T47D (cell line): ENCODE data around the gene LTF.

Experiments
- DNase-seq, 2 experiments: peaks; one replicate each; pipeline versions ENCODE4 v3.0.0 to v3.0.0-alpha.2; 2011 to 2012; ENCODE audit warnings: low read depth in 1 of 2, low spot score in 1 of 2
- JUND ChIP-seq: IDR thresholded peaks from 2 replicates; pipeline ENCODE4 v1.6.1; 2012; ENCODE audit warnings: low read depth
- in situ Hi-C: cut with HindIII; loops from 2 replicates; pipeline ENCODE4 v1.10.0; 2016; ENCODE audit warnings: low sequenced_read_pairs, low pct_unique_long_range_greater_than_20kb

The LTF gene

GRCh38 chr3:46470831-46471230, 6.1 kb upstream of the LTF start:
- no peak for DNase-seq
- in situ Hi-C loops, result no loop called here
- TF ChIP-seq JUND, result no peak

GRCh38 chr3:46469680-46470357, 5.1 kb upstream of the LTF start:
- no peak for DNase-seq
- TF ChIP-seq JUND, result no peak
- in situ Hi-C loops, result no loop called here

- DNase-seq, result no peak
- in situ Hi-C loops, result no loop called here
- no peak for TF ChIP-seq JUND
Observed at GRCh38 chr3:46468753-46469600, 4.3 kb upstream of the LTF start.

GRCh38 chr3:46467562-46467961, 2.9 kb upstream of the LTF start:
- in situ Hi-C loops, result no loop called here
- no peak for DNase-seq
- TF ChIP-seq JUND, result no peak

- no peak for DNase-seq
- in situ Hi-C loops, result no loop called here
- no peak for TF ChIP-seq JUND
Observed at GRCh38 chr3:46466871-46467403, 2.2 kb upstream of the LTF start.

DNA sequence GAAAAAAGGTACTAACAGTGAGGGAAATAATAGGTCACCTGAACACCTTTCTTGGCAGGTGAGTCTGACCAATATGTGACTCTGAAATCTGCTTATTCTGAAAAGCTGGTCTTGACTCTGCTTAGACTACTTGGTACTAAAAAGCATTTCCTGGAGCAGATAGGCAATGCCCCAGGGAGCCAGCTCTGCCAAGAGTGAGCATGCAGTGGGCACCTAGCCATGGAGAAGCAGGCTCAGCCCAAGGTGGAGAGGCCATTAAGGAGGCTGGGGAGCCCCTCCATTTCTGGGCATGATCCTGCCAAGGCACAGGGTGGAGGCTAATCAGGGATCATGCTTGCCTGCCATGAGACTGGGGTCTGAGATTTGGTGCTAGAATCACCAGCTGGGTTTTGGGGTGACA, 1.6 kb upstream of the LTF start:
- no peak for DNase-seq
- no peak for TF ChIP-seq JUND
- in situ Hi-C loops, result no loop called here

DNA sequence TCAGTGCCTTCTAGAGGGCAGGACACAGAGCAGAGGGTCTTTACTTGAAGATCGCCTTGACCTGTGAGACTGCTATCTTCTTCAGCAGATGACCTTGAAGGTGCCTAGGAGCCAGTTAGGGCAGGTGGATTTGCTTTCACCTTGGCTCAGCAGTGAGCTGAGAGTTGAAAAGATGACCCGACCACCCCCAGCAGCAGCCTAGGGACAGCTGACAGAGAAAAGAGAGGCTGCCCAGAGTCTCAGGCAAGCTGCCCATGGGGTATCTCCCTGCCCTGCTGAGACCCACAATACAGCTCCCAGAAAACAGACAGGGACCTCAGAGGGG, 453 bp upstream of the LTF start:
- no peak for DNase-seq
- in situ Hi-C loops, result no loop called here
- no peak for TF ChIP-seq JUND

DNA sequence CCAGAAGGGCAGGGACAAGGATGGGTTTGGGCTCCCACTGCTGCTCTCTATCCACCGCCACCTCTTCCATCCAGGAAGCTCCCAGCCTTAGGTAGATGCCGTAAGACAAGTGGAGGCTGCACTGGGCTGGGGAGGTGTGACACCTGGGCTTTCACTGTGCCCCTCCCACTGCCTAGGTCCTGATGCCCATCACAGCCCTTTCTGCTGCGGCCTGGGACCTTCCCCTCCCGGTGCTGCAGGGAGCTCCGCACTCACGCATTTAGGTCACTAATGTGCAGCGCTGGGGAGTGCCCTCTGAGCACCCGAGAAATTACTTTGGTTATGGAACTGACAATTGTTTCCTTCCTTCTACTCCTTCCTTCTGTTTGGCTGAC, 850 bp downstream of the LTF start:
- in situ Hi-C loops, result no loop called here
- DNase-seq, result no peak
- TF ChIP-seq JUND, result no peak

GRCh38 chr3:46463120-46463867, 1.4 kb downstream of the LTF start:
- in situ Hi-C loops, result no loop called here
- no peak for TF ChIP-seq JUND
- DNase-seq, result no peak

- DNase-seq, result no peak
- in situ Hi-C loops, result no loop called here
- no peak for TF ChIP-seq JUND
Observed at GRCh38 chr3:46462511-46462910, 2.2 kb downstream of the LTF start.

GRCh38 chr3:46462111-46462510, 2.6 kb downstream of the LTF start:
- in situ Hi-C loops, result no loop called here
- no peak for TF ChIP-seq JUND
- peak in 1 of 2 experiments; percentile 22 for DNase-seq

DNA sequence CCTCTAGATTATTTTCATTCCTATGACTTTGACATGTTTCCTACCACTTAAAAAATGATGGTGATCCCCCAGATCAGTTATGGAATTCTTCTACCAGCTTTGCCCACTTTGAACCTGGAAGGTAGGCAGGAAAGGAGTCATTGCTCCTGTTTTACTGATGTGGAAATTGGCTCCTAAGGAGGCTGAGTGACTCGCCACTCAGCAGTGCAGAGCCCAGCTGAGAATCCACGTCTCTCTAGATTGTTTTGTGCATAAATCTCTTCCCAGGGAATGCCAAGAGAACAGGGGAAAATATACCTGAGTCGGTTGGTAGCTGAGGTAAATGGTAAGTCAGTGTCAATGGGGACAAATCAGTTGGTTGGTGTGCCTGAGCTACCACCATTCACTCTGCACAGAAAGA, 4.7 kb downstream of the LTF start:
- no peak for DNase-seq
- in situ Hi-C loops, result no loop called here
- TF ChIP-seq JUND, result no peak

DNA sequence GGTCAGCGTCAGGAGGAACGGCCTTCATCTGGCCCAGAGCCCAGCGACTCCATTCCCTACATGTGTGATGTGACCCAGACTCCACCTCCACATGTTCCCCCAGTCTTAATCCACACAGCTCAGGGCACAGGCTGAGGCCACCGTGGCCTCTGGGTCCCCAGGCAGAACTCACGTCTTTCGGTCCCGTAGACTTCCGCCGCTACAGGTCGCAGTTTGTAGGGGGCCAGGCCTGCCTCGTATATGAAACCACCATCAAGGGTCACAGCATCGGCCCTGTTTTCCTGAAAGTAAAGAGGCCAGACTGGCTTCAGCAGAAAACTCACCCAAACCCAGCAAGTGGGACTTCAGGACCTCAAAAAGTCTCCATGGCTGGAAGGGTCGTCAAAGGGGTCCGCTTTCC, 8.6 kb downstream of the LTF start:
- DNase-seq, result no peak
- TF ChIP-seq JUND, result no peak
- in situ Hi-C loops, result no loop called here
